SK-N-SH (cell line): ENCODE results near the gene CDC42SE2. TPM values are rescaled to one million over a fixed set of nuclear protein-coding genes. Genes with fewer than 3 reads are reported as not detected.

ENCODE experiments used
- CTCF ChIA-PET: fragments of 300-600, 350-600 bp; formaldehyde crosslinking; extraction: SDS; loops from one replicate; lab custom pipeline; 2021; lab: Yijun Ruan, JAX
- POLR2A ChIA-PET: fragments of 350-600 bp; sonication (Branson Sonifier 250); formaldehyde crosslinking; extraction: SDS; loops from one replicate; lab custom pipeline; 2020; ENCODE audit warnings: antibody characterized with exemption, inconsistent platforms; lab: Yijun Ruan, JAX
- DNase-seq: peaks from one replicate; pipeline ENCODE4 v3.0.0; 2012
- H2AFZ ChIP-seq: fragments of 200-600 bp; sonication (generic); 2 replicates; pipeline ENCODE4 v1.8.1; 2016; ENCODE audit warnings: antibody characterized with exemption, mild to moderate bottlenecking, low read depth
- H3F3A ChIP-seq: fragments of 200-600 bp; sonication (generic); replicated peaks from 2 replicates; pipeline ENCODE3; 2016; ENCODE audit warnings: antibody characterized with exemption, mild to moderate bottlenecking; ENCODE audit not compliant: insufficient read depth
- H3K27ac ChIP-seq, 2 experiments: fragments of 200-500 bp in 1 of 2; fragments of 200-600 bp in 1 of 2; sonication (Bioruptor generic) in 1 of 2; sonication (generic), shearing (Covaris generic) in 1 of 2; 2 replicates each; pipeline versions ENCODE4 v1.5.1 to v1.6.1; 2014 to 2016; ENCODE audit warnings: low read depth in 2 of 2, inconsistent platforms in 1 of 2, low read length in 1 of 2, mild to moderate bottlenecking in 1 of 2, mixed read lengths in 1 of 2
- H3K27me3 ChIP-seq: fragments of 200-600 bp; sonication (generic), shearing (Covaris generic); 2 replicates; pipeline ENCODE4 v1.6.1; 2016; ENCODE audit warnings: mixed run types; ENCODE audit not compliant: insufficient read depth
- H3K36me3 ChIP-seq, 2 experiments: fragments of 200-500 bp in 1 of 2; fragments of 200-600 bp in 1 of 2; sonication (Bioruptor generic) in 1 of 2; sonication (generic) in 1 of 2; replicated peaks in 1 of 2; 2 replicates each; pipeline versions ENCODE3 to v1.5.1; 2014 to 2016; ENCODE audit warnings: low read length in 1 of 2, mild to moderate bottlenecking in 1 of 2; ENCODE audit not compliant: insufficient read depth in 2 of 2, control insufficient read depth in 1 of 2
- H3K4me1 ChIP-seq, 2 experiments: fragments of 200-500 bp in 1 of 2; fragments of 200-600 bp in 1 of 2; sonication (Bioruptor generic) in 1 of 2; sonication (generic), shearing (Covaris generic) in 1 of 2; 2 replicates each; pipeline versions ENCODE4 v1.5.1 to v1.6.1; 2014 to 2016; ENCODE audit warnings: low read depth in 1 of 2, low read length in 1 of 2, mixed run types in 1 of 2; ENCODE audit not compliant: insufficient read depth in 2 of 2, control insufficient read depth in 1 of 2
- H3K4me2 ChIP-seq: fragments of 200-600 bp; sonication (generic), shearing (Covaris generic); 2 replicates; pipeline ENCODE4 v1.6.1; 2017; ENCODE audit warnings: mixed run types
- H3K4me3 ChIP-seq, 2 experiments: fragments of 200-500 bp in 1 of 2; fragments of 200-600 bp in 1 of 2; sonication (Bioruptor generic) in 1 of 2; sonication (generic), shearing (Covaris generic) in 1 of 2; 2 replicates each; pipeline versions ENCODE4 v1.5.1 to v1.8.1; 2014 to 2016; ENCODE audit warnings: low read depth in 2 of 2, inconsistent platforms in 1 of 2, low read length in 1 of 2, mild to moderate bottlenecking in 1 of 2, mixed read lengths in 1 of 2, moderate library complexity in 1 of 2
- H3K79me2 ChIP-seq: fragments of 200-600 bp; sonication (generic); 2 replicates; pipeline ENCODE4 v1.8.1; 2017; ENCODE audit warnings: mild to moderate bottlenecking; ENCODE audit not compliant: insufficient read depth
- H3K9ac ChIP-seq: fragments of 200-600 bp; sonication (generic); 2 replicates; pipeline ENCODE4 v1.6.1; 2017; ENCODE audit warnings: mixed run types
- H3K9me2 ChIP-seq: fragments of 200-600 bp; sonication (generic); 2 replicates; pipeline ENCODE4 v1.6.1; 2017; ENCODE audit warnings: mixed run types
- H3K9me3 ChIP-seq: fragments of 200-600 bp; sonication (generic); 2 replicates; pipeline ENCODE4 v1.6.1; 2017; ENCODE audit warnings: mixed run types, mild to moderate bottlenecking, moderate library complexity
- H4K20me1 ChIP-seq: fragments of 200-600 bp; sonication (generic); 2 replicates; pipeline ENCODE4 v1.6.1; 2017; ENCODE audit warnings: mild to moderate bottlenecking, mixed run types; ENCODE audit not compliant: insufficient read depth
- CHD2 ChIP-seq: fragments of 150-350 bp; IDR thresholded peaks from 2 replicates; pipeline ENCODE4 v1.6.1; 2018; ENCODE audit warnings: low read length; ENCODE audit not compliant: partially characterized antibody
- CTCF ChIP-seq: fragments of 200-600 bp; sonication (generic); IDR thresholded peaks from 2 replicates; pipeline ENCODE4 v1.6.1; 2017; ENCODE audit warnings: antibody characterized with exemption, mild to moderate bottlenecking, moderate library complexity
- GABPA ChIP-seq: IDR thresholded peaks from 2 replicates; pipeline ENCODE4 v1.4.0; 2012; ENCODE audit warnings: low read depth, mild to moderate bottlenecking
- IRF3 ChIP-seq: fragments of 150-350 bp; IDR thresholded peaks from 2 replicates; pipeline ENCODE4 v1.6.1; 2016; ENCODE audit warnings: mild to moderate bottlenecking, low read depth, low read length
- JUND ChIP-seq: IDR thresholded peaks from 2 replicates; pipeline ENCODE4 v1.4.0; 2012
- MAX ChIP-seq: IDR thresholded peaks from 2 replicates; pipeline ENCODE4 v1.4.0; 2012; ENCODE audit warnings: low read depth
- MXI1 ChIP-seq: IDR thresholded peaks from 2 replicates; pipeline ENCODE4 v1.6.1; 2012; ENCODE audit warnings: mild to moderate bottlenecking, low read depth, low read length, improper control_type of control experiment
- NFIC ChIP-seq: IDR thresholded peaks from 2 replicates; pipeline ENCODE4 v1.4.0; 2012; ENCODE audit warnings: borderline replicate concordance
- NRF1 ChIP-seq: IDR thresholded peaks from 2 replicates; pipeline ENCODE4 v1.6.1; 2012; ENCODE audit warnings: low read depth, mild to moderate bottlenecking, low read length
- RCOR1 ChIP-seq: fragments of 150-350 bp; IDR thresholded peaks from 2 replicates; pipeline ENCODE4 v1.6.1; 2017; ENCODE audit warnings: antibody characterized with exemption, low read length
- REST ChIP-seq: IDR thresholded peaks from 2 replicates; pipeline ENCODE4 v1.6.1; 2012; ENCODE audit warnings: mild to moderate bottlenecking, low read depth, low read length, moderate library complexity
- SIN3A ChIP-seq: IDR thresholded peaks from 2 replicates; pipeline ENCODE4 v1.6.1; 2012; ENCODE audit warnings: low read depth, mild to moderate bottlenecking, low read length, moderate library complexity, borderline replicate concordance
- SMC3 ChIP-seq: IDR thresholded peaks from 2 replicates; pipeline ENCODE4 v1.6.1; 2012; ENCODE audit warnings: low read depth, low read length, improper control_type of control experiment
- USF2 ChIP-seq: fragments of 150-350 bp; IDR thresholded peaks from 2 replicates; pipeline ENCODE4 v1.6.1; 2017; ENCODE audit warnings: antibody characterized with exemption, low read length, low read depth, borderline replicate concordance
- YY1 ChIP-seq: IDR thresholded peaks from 2 replicates; pipeline ENCODE4 v1.4.0; 2012; ENCODE audit warnings: low read depth, mild to moderate bottlenecking
- ZBTB33 ChIP-seq: IDR thresholded peaks from 2 replicates; pipeline ENCODE4 v1.4.0; 2012; ENCODE audit warnings: low read depth, borderline replicate concordance
- WGBS: methylation state at CpG from one replicate; pipeline ENCODE4 v1.1.6; 2017; ENCODE audit warnings: low lambda C conversion rate; 5-methylcytosine and 5-hydroxymethylcytosine counted together
- polyA plus RNA-seq, 3 experiments: library from polyadenylated mRNA; depleted of rRNA; stranded (reverse); fragments of >200 nt; gene quantifications; 2 replicates each; pipeline ENCODE4 v1.2.3, GENCODE V29; 2012

The CDC42SE2 gene
- polyA plus RNA-seq, 1 of the 3 experiments (the other 2 are of a cell fraction), result 8.6 TPM

GRCh38 chr5:131356619-131357018 is 92.8 kb downstream of the CDC42SE2 start:
- H3K27ac ChIP-seq, result no peak overlapping the region
- no peak overlapping the region for H2AFZ ChIP-seq
- H3K79me2 ChIP-seq, result peaks cover 16% of the 10 kb centered on the region
- POLR2A ChIA-PET, result no interaction called here
- H3K9me2 ChIP-seq, result no peaks in the 10 kb centered on the region
- peaks cover 3% of the 10 kb centered on the region for H3F3A ChIP-seq
- CTCF ChIA-PET, result interaction anchor here (0.7 to 1.3 kb wide), 2 partner anchors 15 to 26 kb away, joined by 3 to 6 read pairs; no protein-coding TSS in a partner anchor
- no peak overlapping the region for H3K4me2 ChIP-seq
- H4K20me1 ChIP-seq, result 0 out of 2 replicates have a peak, but pooled peaks cover 4% of the 10 kb centered on the region
- H3K9me3 ChIP-seq, result no peaks in the 10 kb centered on the region
- TF ChIP-seq NRF1, result no peak
- no peak for TF ChIP-seq RCOR1
- TF ChIP-seq SMC3, result no peak
- no peak for TF ChIP-seq USF2
- no peak for TF ChIP-seq MXI1
- TF ChIP-seq SIN3A, result no peak
- no peak for TF ChIP-seq NFIC
- TF ChIP-seq IRF3, result no peak
- H3K4me1 ChIP-seq, result peaks cover 0 to 5% of the 10 kb centered on the region in 2 experiments; a peak in 1 of 4 replicates
- WGBS, result 100% methylated on average over 1 of the region's 1 CpG
- H3K9ac ChIP-seq, result no peak overlapping the region
- DNase-seq, result no peak
- H3K27me3 ChIP-seq, result no peaks in the 10 kb centered on the region
- H3K4me3 ChIP-seq, result no peak overlapping the region
- peaks cover 7 to 13% of the 10 kb centered on the region in 2 experiments for H3K36me3 ChIP-seq

GRCh38 chr5:131357739-131358561 is 94.1 kb downstream of the CDC42SE2 start:
- Histone ChIP-seq H3K4me2 (no peak overlapping the region), H3K9me3 (no peaks in the 10 kb centered on the region), H3K27me3 (no peaks in the 10 kb centered on the region), H3K27ac (no peak overlapping the region), H3K36me3 (peaks cover 7 to 13% of the 10 kb centered on the region in 2 experiments), H3F3A (peaks cover 3% of the 10 kb centered on the region), H3K79me2 (peaks cover 24% of the 10 kb centered on the region), H3K9me2 (no peaks in the 10 kb centered on the region), H3K9ac (no peak overlapping the region), H4K20me1 (no peaks in the 10 kb centered on the region), H3K4me3 (no peak overlapping the region), H2AFZ (no peak overlapping the region), H3K4me1 (peaks cover 0 to 5% of the 10 kb centered on the region in 2 experiments; a peak in 1 of 4 replicates)
- WGBS, result 87% methylated on average over 5 of the region's 5 CpGs
- CTCF ChIA-PET, result interaction anchor here (1.2 kb wide), 1 partner anchor 93 kb away, joined by 3 read pairs; no protein-coding TSS in a partner anchor
- POLR2A ChIA-PET, result interaction anchor here (0.5 kb wide), 1 partner anchor 28 kb away, joined by 3 read pairs; no protein-coding TSS in a partner anchor
- DNase-seq, result no peak
- TF ChIP-seq CTCF, result no peak
- no peak for TF ChIP-seq CHD2
- no peak for TF ChIP-seq JUND
- TF ChIP-seq MAX, result no peak
- no peak for TF ChIP-seq REST
- TF ChIP-seq ZBTB33, result no peak
- no peak for TF ChIP-seq YY1
- TF ChIP-seq GABPA, result no peak
